GM19438 (cell line): ENCODE results near the gene EXOC2.
"Not testable (repeated sequence)": the region's sequence is repeated elsewhere in the genome, so short reads cannot be mapped to it uniquely, and the experiment has no call there.

Experiments used
- ATAC-seq: cut with Tn5 transposase; IDR thresholded peaks from one replicate; pipeline ENCODE4 v1.9.1; 2021; ENCODE audit warnings: low read depth; ENCODE audit not compliant: unreplicated experiment

Gene EXOC2

DNA sequence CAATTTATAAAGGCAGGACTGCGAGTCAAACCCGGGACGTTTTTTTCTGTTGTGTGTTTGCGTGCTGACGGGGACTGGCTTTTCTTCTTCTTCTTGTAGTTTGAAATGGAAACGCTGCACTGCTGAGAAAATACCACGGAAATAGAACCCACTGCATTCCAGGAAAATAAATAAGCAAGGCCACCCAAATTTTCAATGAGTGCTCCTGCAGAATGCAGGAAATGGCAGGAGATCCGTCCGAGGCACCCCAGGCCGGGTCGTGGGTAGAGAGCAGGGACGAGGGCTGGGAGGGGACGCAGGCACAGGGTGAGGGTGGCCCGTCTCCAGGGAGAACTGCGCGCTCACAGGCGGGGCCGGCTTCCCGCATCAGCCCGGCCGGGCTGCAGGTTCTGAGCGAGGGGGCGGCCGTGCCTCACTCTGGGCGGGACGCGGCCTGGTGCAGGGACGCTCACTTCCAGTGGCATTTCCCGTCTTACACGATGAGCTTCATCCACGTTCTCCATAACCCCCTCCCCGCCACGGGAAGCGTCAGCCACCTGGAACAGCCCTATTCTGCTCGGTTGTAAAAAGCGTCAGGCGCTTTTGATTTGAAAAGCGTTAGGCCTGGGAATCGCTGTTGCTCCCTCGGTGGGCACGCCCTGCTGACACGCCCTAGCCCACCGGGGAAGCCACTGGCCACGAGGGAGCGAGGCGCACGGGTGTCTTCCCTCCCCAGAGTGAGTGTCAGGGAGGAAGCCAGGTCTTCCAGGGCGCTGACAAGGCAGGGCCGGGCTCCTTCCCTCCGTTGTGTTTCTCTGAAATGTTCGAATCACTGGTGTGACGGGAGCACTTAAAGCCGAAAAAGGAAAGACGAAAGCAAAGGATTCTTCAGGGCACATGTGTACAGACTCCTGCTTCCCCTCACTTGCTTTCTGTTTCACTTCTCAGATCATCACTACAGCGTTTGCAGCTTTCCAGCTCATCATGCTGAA lies 17.9 kb upstream of the EXOC2 start:
- ATAC-seq = peak; percentile 92

DNA sequence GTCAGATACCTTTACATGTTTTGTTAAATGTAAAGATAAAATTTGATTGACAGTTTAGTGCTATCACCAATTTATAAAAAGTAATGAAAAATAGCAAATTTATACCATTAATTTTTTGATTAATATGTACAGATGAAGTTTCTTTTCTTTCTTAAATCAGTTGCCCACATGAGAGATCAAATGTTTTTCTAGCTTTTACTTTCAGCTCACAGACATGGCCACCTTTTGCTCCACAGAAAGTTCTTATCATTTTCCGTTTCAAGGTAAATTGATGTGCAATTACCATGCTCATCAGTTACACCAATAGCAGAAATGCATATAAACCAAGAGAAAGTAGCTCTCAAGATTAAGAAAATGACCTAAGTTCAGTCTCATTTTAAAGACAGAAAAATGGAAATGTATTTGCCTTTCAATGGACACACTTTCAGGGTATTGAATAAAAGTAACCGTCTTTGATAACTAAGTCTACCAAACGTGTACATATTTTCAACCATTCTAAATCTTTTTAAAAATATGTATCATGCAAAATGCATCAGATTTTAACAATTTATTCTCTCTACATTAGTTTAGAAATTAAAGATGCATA lies 16.6 kb upstream of the EXOC2 start:
- ATAC-seq = no peak

DNA sequence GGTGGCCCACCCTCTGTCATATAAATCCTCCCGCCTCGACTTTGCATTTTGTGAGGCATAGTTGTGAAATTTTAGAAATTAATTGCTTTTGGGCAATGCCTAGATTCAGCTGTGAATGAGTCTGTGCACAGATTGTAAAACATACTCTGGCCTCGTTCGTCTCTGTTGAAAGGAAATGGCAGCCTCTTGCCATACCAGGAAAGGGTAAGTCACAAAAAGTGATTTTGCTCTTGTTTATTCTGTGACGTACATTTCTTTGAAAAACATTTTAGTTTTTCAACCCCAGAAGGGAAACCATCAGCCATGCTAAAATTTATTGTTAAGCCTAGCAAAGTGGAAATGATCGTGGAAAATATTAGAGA lies 15.3 kb upstream of the EXOC2 start:
- ATAC-seq = no peak

DNA sequence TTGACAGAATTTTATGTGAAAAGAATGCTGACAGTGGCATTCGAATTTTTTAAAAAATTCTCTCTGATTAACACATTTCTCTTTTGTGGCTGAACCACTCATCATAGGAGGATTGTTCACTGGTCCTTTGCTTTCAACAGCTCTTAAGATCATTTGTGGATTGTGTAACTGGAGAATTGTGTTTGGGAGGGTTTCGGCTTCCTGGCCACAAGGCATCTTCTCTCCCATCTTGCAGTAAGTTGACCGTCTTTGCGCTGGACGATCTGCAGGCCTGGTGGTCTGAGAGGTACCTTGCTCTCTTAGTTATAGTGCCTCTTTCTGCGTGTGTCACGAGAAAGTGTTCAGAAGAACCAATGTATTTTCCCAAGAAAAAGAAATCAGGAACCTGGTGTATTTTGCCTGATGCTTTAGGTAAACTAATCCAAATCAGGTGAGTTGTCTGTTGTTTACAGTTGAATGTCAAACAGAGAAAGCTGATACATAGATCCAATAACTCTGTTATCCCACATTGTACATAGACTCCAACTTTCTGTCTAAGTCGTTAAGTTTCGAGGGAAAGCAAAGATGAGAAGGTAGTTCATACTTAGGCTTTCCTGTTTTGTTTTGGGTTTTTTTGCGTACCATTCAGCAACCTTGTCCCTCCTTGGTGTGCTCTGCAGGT lies 14.8 kb upstream of the EXOC2 start:
- no peak for ATAC-seq

DNA sequence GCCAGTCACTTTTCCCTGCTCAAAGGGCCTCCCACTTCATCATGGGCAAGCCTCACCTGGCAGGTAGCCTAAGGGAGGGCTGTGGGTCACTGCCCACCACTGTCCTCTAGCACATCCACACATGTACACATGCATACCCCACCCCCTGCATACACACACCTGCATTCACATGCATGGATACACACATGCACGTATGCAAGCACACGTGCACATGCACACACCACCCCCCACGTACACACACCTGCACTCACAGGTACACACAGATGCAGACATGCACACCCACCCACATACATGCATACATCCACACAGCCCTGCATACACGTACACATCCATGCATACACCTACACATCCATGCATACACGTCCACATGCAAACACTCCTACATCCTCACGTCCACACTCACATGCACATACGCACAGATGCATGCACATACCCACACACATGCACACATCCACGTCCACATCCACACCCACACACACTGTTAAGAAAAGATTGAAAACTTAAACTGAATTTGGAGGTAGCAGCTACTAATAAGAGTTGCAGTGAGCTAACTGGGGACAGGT lies 14.0 kb upstream of the EXOC2 start:
- ATAC-seq = no peak

DNA sequence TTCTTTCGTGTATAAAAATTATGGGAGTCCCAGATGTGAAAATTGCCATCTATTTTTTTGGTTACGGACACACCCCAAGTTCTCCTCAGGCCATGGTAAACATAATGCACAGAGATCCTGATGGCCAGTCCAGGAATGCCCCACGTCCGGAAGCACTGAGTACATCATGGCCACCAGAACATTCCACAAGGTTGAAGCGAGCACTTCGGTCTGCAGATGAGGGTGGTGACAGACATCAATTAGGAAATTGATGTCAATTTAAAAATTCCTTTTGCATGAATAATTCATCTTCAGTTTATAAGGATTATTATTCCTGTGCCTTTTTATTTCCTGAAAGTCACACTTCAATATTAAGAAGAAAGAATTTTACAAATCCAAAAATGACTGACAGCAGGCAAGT lies 13.2 kb upstream of the EXOC2 start:
- ATAC-seq = no peak

DNA sequence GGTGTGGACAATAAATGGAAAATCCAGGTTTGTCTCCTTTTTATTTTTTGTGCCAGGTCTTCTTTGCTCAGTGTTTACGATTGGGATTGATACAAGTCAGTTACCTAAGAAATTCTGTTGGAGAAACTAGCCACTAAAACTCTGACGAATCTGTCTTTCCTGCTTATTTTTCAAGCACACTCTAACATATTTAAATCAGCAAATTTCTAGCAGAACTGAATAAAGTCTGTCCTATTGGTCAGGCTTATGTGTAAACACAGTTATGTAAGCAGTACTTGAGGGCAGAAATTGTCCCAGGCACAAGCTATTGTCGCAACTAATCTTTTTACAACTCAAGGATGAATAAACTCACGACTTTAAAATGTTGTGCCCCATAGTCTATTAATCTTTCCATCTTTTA lies 12.1 kb upstream of the EXOC2 start:
- ATAC-seq = no peak

DNA sequence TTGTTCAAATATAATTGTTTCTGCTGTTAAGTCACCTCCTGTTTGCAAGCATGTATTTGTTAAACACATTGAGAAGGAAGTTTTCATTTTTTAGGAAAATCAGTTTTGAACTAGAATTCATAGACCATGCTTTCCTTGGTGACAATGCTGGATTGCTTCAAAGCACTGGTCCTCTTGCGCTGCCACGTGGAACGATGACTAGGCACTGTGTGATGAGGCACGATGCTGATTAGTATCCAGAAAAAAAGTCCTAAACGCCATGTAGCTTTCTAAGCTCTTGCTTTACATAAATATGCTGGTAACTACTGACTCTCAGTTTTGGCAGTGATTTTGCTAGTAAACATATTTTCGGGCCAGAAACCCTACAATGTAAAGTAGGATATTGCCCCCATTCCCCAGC lies 11.1 kb upstream of the EXOC2 start:
- no peak for ATAC-seq

DNA sequence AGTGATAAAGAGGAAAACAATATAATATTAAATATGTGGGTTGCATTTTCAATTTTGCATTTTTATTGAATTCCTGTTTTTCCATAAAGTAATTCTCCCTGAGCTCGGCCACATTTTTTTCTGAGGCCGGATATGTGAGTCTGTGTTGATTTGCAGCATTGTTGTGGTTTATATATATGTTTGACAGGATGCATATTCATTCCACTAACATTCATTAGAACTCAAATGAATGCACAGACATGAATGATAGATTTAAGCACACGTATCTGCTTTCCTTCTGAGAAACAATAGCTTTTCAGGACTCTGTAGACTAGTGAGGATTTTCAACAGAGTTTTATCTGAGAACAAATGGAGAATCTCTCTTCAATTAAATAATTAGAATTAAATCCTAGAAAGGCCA lies 10.6 kb upstream of the EXOC2 start:
- no peak for ATAC-seq

DNA sequence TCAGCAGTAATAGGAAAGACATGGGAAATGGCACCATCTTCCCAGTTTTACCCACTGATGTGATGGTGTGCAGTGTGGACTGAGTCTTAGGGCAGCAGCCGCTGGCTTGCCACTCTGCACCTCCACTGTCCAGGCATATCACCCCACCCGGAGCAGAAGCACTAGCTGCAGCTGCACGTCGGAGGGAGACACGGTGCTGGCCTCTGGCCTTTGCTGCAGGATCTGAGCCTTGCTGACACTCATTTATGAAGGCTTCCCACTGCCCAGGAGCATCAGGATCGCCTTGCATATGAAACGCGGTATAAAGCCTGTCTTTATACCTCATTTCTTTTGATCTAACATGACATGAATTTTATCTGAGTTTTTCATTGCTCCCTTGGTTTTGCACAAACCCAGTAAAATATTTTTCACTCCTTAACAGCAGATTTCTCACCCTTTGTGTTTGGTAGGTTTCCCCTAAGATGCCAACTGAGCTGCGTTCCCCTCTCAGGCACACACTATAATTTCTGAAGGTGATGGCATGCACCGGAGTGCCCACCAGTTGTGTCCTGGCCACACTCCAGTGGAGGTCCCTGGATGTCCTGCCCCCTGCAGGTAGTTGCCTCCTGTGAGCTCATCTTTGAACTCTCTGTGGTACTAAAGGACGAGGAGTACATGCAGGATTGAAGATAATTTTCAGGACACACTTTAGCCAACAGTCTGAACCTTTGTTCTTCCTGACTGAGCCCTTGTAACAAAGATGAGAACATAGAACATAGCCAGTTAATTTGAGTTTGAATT lies 9.0 kb upstream of the EXOC2 start:
- no peak for ATAC-seq

DNA sequence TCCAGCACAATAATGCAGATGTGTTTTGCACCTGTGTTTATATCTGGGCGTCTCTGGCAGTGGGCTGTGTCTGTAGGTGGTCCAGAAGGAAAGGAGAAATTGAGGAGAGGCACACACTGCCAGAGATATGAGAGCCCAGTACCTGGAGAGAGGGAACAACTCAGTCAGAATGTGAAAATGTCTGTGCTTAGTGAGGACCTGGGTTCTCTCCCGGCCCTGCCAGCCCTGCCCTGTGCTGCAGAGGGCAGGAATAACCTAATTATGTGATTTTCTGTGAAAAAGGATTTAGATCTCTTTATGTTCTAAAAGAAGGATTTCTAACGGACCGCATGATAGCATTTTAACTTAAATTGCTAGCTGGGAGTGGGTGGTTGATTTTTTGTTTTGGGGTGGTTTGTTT lies 8.3 kb upstream of the EXOC2 start:
- ATAC-seq = no peak

DNA sequence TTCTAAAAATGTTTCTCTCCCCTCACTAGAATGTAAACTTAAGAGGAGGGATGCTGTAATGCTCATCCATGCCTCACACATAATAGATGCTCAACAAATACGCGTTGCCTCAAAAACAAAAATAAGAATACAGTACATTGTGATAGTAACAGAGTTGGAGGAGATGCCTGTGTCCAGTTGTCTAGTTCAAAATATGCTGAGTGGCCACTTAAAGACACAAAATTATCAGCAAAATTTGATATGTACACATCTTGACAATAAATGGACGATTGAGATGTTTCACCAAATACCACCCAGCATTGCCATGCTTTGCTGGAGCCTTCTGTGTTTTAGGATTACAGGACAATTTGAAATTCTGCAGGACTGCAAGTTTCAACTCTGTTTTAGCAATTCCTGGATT lies 7.6 kb upstream of the EXOC2 start:
- no peak for ATAC-seq

DNA sequence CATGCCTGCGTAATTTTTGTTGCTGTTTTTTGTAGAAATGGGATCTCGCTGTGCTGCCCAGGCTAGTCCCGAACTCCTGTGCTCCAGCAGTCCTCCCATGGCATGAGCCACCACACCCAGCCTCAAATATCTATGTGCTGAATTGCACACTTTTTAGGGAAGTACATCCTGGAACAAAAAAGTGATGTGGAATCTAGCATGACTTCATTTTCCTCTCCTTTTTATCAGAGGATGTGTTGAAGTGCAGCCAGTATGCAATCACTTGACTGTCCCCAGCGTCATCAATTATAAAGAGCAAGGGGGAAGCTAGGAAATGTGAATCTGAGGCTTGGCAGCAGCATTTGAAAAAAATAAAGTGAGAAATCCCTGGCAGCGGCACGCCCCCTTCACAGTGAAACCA lies 6.4 kb upstream of the EXOC2 start:
- ATAC-seq = no peak

DNA sequence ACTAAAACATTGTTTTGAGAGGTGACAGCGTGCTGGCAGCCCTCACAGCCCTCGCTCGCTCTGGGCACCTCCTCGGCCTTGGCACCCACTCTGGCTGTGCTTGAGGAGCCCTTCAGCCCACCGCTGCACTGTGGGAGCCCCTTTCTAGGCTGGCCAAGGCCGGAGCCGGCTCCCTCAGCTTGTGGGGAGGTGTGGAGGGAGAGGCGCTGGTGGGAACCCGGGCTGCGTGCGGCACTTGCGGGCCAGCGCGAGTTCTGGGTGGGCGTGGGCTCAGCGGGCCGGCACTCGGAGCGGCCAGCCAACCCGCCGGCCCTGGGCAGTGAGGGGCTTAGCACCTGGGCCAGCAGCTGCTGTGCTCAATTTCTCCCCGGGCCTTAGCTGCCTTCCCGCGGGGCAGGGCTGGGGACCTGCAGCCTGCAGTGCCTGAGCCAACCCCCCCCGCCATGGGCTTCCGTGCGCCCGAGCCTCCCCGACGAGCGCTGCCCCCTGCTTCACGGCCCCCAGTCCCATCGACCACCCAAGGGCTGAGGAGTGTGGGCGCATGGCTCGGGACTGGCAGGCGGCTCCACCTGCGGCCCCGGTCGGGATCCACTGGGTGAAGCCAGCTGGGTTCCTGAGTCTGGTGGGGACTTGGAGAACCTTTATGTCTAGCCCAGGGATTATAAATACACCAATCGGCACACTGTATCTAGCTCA lies 1.6 kb upstream of the EXOC2 start:
- ATAC-seq = not testable (repeated sequence)

DNA sequence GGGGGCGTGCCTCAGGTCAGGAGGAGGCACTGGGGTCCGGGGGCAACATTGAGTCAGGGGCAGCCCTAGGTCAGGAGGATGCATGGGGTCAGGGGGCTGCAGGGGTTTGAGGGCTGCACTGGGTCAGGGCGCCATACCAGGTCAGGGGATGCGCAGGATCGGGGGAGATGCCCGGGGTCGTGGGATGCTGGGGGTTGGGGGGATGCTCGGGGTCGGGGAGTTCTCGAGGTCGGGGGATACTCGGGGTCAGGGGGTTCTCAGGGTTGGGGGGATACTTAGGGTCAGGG lies 727 bp upstream of the EXOC2 start:
- no peak for ATAC-seq

DNA sequence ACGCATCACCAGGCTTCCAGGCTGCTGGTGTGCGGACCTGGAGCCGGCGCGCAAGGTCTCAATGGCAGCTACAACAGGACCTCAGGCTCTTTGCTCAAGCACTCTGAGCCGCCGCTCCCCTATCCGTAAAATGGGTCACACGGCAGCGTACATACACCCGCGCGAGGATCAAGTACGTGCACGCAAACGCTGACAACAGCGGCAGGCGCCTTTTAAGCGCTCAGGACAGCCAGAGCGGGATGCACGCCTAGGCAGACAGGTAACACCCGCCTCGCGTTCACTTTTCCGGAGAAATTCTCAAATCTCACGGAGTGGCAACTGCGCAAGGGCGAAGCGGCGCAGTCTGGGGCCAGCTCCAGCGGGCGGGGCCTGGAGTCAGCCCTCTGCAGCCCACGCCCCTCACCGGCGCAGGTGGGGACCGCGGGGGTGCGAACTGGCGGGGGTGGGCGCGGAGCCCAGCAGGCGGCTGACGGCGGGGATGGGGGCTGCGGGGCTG lies 535 bp downstream of the EXOC2 start:
- peak; percentile 73 for ATAC-seq

DNA sequence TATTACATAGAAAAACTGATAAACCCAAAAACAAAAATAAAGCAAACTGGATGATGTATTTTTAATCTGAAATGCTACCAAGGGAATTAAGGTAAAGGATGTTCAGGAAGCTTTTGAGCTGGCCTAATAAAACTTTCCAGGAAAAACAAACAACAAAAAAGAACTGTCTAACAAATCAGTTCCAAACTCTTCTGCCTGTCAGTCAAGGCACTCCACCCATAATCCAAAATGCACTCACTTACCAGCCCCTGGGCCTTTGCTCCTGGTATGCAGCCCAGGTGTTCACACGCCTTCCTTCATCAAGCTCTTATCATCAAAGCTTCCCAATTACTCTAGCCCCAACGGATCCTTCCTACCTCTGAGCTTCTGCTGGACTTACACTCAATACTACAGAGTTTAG lies 3.7 kb downstream of the EXOC2 start:
- no peak for ATAC-seq

DNA sequence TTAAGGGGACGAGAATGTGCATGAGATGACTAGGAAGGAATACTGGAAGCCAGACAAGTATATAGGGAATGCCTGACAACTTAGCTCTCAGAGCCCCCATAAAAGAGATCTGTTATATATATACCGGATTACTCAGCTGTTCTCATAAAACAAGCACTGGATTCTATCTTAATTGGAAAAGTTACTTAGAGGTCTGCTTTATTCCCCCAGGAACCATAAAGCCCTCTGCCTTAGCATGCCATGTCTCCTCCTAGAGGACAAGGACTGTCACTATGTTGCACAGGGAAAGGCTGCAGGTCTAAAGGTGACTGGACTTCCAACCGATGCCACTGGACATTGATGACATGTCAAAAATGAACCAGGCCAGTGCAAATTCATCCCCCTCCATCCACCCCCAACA lies 6.4 kb downstream of the EXOC2 start:
- no peak for ATAC-seq

DNA sequence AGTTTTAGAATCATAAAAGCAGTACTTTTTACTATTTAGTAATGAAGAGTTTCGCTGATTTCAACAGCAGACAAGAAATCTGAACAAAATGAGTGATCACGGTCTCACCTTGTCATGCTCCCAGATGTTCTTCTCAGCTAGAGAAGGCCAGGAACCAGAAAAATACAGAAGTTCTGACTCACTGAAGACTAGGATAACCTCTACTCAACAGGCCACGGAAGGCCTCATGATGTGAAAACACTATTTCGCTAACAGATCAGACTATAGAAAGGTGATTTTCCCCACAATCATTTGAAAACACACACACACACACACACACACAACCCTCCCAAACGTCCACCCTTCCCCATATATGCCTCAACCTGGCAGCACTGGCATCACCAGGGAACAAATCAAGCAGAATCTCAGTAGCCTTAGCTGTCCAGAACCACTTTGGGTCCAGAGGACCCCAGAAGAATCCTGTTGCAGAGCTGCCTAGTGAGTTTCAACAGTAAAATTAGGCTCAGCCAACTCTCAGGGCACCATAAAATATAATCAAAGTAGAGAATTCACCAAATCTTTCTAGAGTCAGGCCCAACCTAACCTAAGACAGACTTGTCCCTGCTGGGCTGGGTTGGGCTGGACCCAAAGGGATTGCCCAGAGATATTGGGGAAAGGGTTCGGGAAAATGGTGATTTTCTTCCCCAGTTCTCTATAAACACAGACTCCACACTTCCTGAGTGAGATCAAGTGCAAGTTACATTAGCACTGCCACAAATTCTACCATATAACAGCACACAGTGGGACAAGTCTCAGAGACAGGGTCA lies 7.9 kb downstream of the EXOC2 start:
- ATAC-seq = peak; percentile 58
